Lower leg skin (tissue), 3 donors: ENCODE results near the gene ANO1.

ENCODE experiments used
- CTCF ChIP-seq, 3 donors: fragments of 450-650 bp; IDR thresholded peaks; one replicate each; pipeline ENCODE4 v1.5.1; 2016; ENCODE audit warnings: antibody characterized with exemption in 3 of 3, mild to moderate bottlenecking in 3 of 3, moderate library complexity in 2 of 3
- POLR2A ChIP-seq, 2 donors: fragments of 450-650 bp; IDR thresholded peaks; one replicate each; pipeline ENCODE4 v1.6.1; 2016 to 2017; ENCODE audit warnings: antibody characterized with exemption in 2 of 2, mild to moderate bottlenecking in 1 of 2, moderate library complexity in 1 of 2

- TF ChIP-seq POLR2A (IDR thresholded peaks at IDR 0.05) (no peak), CTCF (IDR thresholded peaks at IDR 0.05) (no peak)
Measured at GRCh38 chr11:70105755-70106571, 27.8 kb downstream of the ANO1 start.
